SH-SY5Y (cell line): ENCODE data around the gene PLIN3.

Experiments used
- GATA2 ChIP-seq: IDR thresholded peaks from 2 replicates; pipeline ENCODE4 v1.6.1; 2011; ENCODE audit warnings: mild to moderate bottlenecking, low read depth, low read length
- GATA3 ChIP-seq: IDR thresholded peaks from 2 replicates; pipeline ENCODE4 v1.6.1; 2011; ENCODE audit warnings: low read depth, mild to moderate bottlenecking, low read length, moderate library complexity

DNA sequence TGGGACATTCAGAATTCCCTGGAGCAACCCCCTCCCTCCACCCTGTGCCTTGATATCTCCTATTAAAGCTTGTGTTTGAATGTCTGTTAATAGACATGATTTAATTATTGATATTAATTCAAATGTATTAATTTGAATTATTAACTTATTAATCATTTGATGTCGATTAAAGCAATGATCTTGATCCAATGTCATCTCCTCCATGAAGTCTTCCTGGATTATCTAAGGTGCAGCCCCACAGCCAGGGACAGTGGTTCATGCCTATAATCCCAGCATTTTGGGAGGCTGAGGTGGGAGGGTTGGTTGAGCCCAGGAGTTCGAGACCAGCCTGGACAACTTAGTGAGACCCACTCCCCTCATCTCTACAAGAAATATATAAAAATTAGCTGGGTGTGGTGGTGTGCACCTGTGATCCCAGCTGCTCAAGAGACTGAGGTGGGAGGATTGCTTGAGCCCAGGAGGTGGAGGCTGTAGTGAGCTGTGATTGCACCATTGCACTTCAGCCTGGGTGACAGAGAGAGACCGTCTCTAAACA lies 66.3 kb downstream of the PLIN3 start:
- TF ChIP-seq GATA3 (no peak), GATA2 (no peak)
